ENCODE data around the gene P4HTM. TPM values are rescaled to one million over a fixed set of nuclear protein-coding genes. Genes with fewer than 3 reads are reported as not detected.
A peak's percentile ranks its signal among the peaks of the same experiment; 100 is the strongest.

Gene P4HTM
- total RNA-seq, 1 donor from 2014 or later = 26.3 TPM

- no peaks in the 10 kb centered on the region for H3K27me3 Mint-ChIP-seq (ENCODE audit: low read depth)
- TF ChIP-seq CTCF (IDR thresholded peaks at IDR 0.05) = no peak
- peaks cover 11% of the 10 kb centered on the region for H3K36me3 Mint-ChIP-seq (ENCODE audit: low read depth)
- peak overlapping the region; percentile 26 for H3K4me3 Mint-ChIP-seq (ENCODE audit: unreplicated experiment)
- DNase-seq (ENCODE audit: low spot score) = no peak
- H3K9me3 Mint-ChIP-seq (ENCODE audit: low read depth) = no peaks in the 10 kb centered on the region
- peaks cover 35% of the 10 kb centered on the region for H3K4me1 Mint-ChIP-seq (ENCODE audit: low read depth)
- peak overlapping the region; percentile 76 for H3K27ac Mint-ChIP-seq (ENCODE audit: unreplicated experiment)
Measured at GRCh38 chr3:49009396-49009795, 19.4 kb downstream of the P4HTM start.

GRCh38 chr3:49012441-49013017 lies 22.5 kb downstream of the P4HTM start:
- H3K4me1 Mint-ChIP-seq (ENCODE audit: low read depth) = peaks cover 38% of the 10 kb centered on the region
- H3K9me3 Mint-ChIP-seq (ENCODE audit: low read depth) = no peaks in the 10 kb centered on the region
- DNase-seq (ENCODE audit: low spot score) = no peak
- H3K36me3 Mint-ChIP-seq (ENCODE audit: low read depth) = peaks cover 22% of the 10 kb centered on the region
- no peak for TF ChIP-seq CTCF (IDR thresholded peaks at IDR 0.05)
- H3K27ac Mint-ChIP-seq (ENCODE audit: unreplicated experiment) = no peak overlapping the region
- no peaks in the 10 kb centered on the region for H3K27me3 Mint-ChIP-seq (ENCODE audit: low read depth)
- H3K4me3 Mint-ChIP-seq (ENCODE audit: unreplicated experiment) = no peak overlapping the region

GRCh38 chr3:49013113-49013737 lies 23.2 kb downstream of the P4HTM start:
- TF ChIP-seq CTCF (IDR thresholded peaks at IDR 0.05) = no peak
- no peak overlapping the region for H3K4me3 Mint-ChIP-seq (ENCODE audit: unreplicated experiment)
- no peak overlapping the region for H3K27ac Mint-ChIP-seq (ENCODE audit: unreplicated experiment)
- H3K4me1 Mint-ChIP-seq (ENCODE audit: low read depth) = peaks cover 35% of the 10 kb centered on the region
- DNase-seq (ENCODE audit: low spot score) = no peak
- H3K36me3 Mint-ChIP-seq (ENCODE audit: low read depth) = peaks cover 22% of the 10 kb centered on the region
- no peaks in the 10 kb centered on the region for H3K27me3 Mint-ChIP-seq (ENCODE audit: low read depth)
- H3K9me3 Mint-ChIP-seq (ENCODE audit: low read depth) = no peaks in the 10 kb centered on the region

- Mint-ChIP-seq H3K27me3 (ENCODE audit: low read depth) (no peaks in the 10 kb centered on the region), H3K4me1 (ENCODE audit: low read depth) (peaks cover 32% of the 10 kb centered on the region), H3K36me3 (ENCODE audit: low read depth) (peaks cover 22% of the 10 kb centered on the region), H3K9me3 (ENCODE audit: low read depth) (no peaks in the 10 kb centered on the region), H3K27ac (ENCODE audit: unreplicated experiment) (no peak overlapping the region), H3K4me3 (ENCODE audit: unreplicated experiment) (no peak overlapping the region)
- DNase-seq (ENCODE audit: low spot score) = no peak
- TF ChIP-seq CTCF (IDR thresholded peaks at IDR 0.05) = peak; percentile 75
Measured at GRCh38 chr3:49013738-49014660, 24.0 kb downstream of the P4HTM start.

GRCh38 chr3:49015072-49015471 lies 25.0 kb downstream of the P4HTM start:
- Mint-ChIP-seq H3K36me3 (ENCODE audit: low read depth) (peaks cover 19% of the 10 kb centered on the region), H3K27ac (ENCODE audit: unreplicated experiment) (peak overlapping the region; percentile 70), H3K4me1 (ENCODE audit: low read depth) (peaks cover 34% of the 10 kb centered on the region), H3K27me3 (ENCODE audit: low read depth) (no peaks in the 10 kb centered on the region), H3K9me3 (ENCODE audit: low read depth) (no peaks in the 10 kb centered on the region), H3K4me3 (ENCODE audit: unreplicated experiment) (no peak overlapping the region)
- no peak for TF ChIP-seq CTCF (IDR thresholded peaks at IDR 0.05)
- DNase-seq (ENCODE audit: low spot score) = no peak
